ENCODE data around the gene C1QTNF1. TPM values are rescaled to one million over a fixed set of nuclear protein-coding genes. Genes with fewer than 3 reads are reported as not detected.
A peak's percentile ranks its signal among the peaks of the same experiment; 100 is the strongest.

C1QTNF1 gene
- total RNA-seq, 4 donors from 2014 or later = 6.3 to 20.6 (median 14.3) TPM

- H3K4me3 ChIP-seq = no peak overlapping the region
- H3K36me3 ChIP-seq = no peaks in the 10 kb centered on the region
- TF ChIP-seq POLR2A (IDR thresholded peaks at IDR 0.05) (no peak), CTCF (IDR thresholded peaks at IDR 0.05) (no peak)
- peak overlapping the region in 1 of 4 donors; percentile 21 for H3K27ac ChIP-seq
- no peaks in the 10 kb centered on the region for H3K9me3 ChIP-seq
- no peaks in the 10 kb centered on the region for H3K27me3 ChIP-seq
- H3K4me1 ChIP-seq = peaks cover 0 to 12% (median 2%) of the 10 kb centered on the region in 4 donors
- DNase-seq = peak in 2 of 3 donors; percentile 11 to 31
Measured at GRCh38 chr17:79039171-79039570, 15.2 kb downstream of the C1QTNF1 start.

DNA sequence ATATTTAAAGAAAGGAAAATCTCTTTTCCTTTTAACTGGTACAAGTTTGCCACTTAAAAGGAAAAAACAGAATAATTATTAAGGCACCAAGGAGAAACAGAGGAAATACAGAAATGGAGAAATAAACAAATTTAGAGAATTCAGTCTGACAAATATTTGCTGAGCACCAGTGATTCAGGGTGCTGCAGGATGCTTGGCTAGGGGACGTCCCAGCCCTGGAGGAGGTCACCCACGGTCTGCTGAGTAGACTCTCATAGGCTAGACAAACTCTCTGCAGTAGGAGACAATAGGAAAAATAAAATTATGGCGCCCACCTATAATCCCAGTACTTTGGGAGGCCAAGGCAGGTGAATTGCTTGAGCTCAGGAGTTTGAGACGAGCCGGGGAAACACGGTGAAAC is 15.9 kb downstream of the C1QTNF1 start:
- peak in 2 of 3 donors; percentile 6 to 23 for DNase-seq
- H3K9me3 ChIP-seq = no peaks in the 10 kb centered on the region
- no peaks in the 10 kb centered on the region for H3K27me3 ChIP-seq
- no peaks in the 10 kb centered on the region for H3K36me3 ChIP-seq
- TF ChIP-seq POLR2A (IDR thresholded peaks at IDR 0.05) (no peak), CTCF (IDR thresholded peaks at IDR 0.05) (no peak)
- H3K4me1 ChIP-seq = peaks cover 0 to 8% (median 0%) of the 10 kb centered on the region in 4 donors
- no peak overlapping the region for H3K4me3 ChIP-seq
- H3K27ac ChIP-seq = no peak overlapping the region

GRCh38 chr17:79041041-79041570 is 17.1 kb downstream of the C1QTNF1 start:
- Histone ChIP-seq H3K27me3 (no peaks in the 10 kb centered on the region), H3K27ac (no peak overlapping the region), H3K4me1 (peaks cover 0 to 8% (median 0%) of the 10 kb centered on the region in 4 donors), H3K9me3 (no peaks in the 10 kb centered on the region), H3K36me3 (no peaks in the 10 kb centered on the region), H3K4me3 (no peak overlapping the region)
- TF ChIP-seq CTCF (IDR thresholded peaks at IDR 0.05) (no peak), POLR2A (IDR thresholded peaks at IDR 0.05) (no peak)
- DNase-seq = peak in 1 of 3 donors; percentile 34

- Histone ChIP-seq H3K36me3 (no peaks in the 10 kb centered on the region), H3K4me1 (peaks cover 0 to under 1% (median 0%) of the 10 kb centered on the region in 4 donors), H3K27me3 (no peaks in the 10 kb centered on the region), H3K27ac (no peak overlapping the region), H3K9me3 (no peaks in the 10 kb centered on the region), H3K4me3 (no peak overlapping the region)
- DNase-seq = no peak
- TF ChIP-seq CTCF (IDR thresholded peaks at IDR 0.05) = no peak
- no peak for TF ChIP-seq POLR2A (IDR thresholded peaks at IDR 0.05)
Measured at GRCh38 chr17:79041723-79042420, 17.9 kb downstream of the C1QTNF1 start.

DNA sequence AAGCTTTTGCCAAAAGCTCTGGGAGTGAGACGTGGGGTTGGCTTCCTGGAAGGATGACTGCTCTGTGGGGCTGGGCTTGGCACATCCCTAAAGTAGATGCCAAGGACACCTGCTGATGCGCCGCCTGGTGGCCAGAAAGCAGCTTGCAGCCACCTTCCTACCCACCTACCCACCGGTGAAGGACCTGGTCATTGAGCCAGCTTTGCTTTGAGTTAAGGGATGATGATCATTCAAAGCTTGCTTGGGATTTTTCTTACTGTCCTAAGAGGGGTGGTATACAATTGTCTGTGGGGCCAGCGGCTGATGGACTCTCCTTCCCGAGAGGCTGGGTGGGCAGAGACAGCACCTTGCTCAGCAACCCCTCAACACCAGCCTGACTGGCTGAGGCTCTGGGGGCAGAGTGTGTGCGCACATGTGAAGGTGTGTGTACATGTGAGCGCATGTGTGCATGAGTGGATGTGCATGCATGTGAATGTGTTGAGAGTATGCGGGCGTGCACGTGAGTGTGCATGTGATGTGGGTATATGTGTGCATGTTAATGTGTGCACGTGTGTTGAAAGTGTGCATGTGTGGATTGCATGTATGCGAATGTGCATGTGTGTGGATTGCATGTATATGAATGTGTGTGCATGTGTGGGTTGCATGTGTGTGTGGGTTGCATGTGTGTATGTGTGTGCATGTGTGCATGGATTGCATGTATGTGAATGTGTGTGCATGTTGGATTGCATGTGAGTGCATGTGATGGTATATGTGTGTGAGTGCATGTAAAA is 18.6 kb downstream of the C1QTNF1 start:
- H3K27ac ChIP-seq = no peak overlapping the region

More for the DNA sequence above, 18.6 kb downstream of the C1QTNF1 start:
- TF ChIP-seq CTCF (IDR thresholded peaks at IDR 0.05) (peak; percentile 66 to 91 (median 86)), POLR2A (IDR thresholded peaks at IDR 0.05) (no peak)
- Histone ChIP-seq H3K9me3 (no peaks in the 10 kb centered on the region), H3K4me1 (no peaks in the 10 kb centered on the region), H3K4me3 (no peak overlapping the region), H3K27me3 (no peaks in the 10 kb centered on the region), H3K36me3 (no peaks in the 10 kb centered on the region)
- DNase-seq = peak; percentile 63 to 90 (median 83)

Measured in Peyer's patch (tissue), 4 donors.